HepG2 (cell line): ENCODE results near the gene EP300. TPM values are rescaled to one million over a fixed set of nuclear protein-coding genes. Genes with fewer than 3 reads are reported as not detected.
A peak's percentile ranks its signal among the peaks of the same experiment; 100 is the strongest.

Source experiments
- ATF7-NPFF ChIP-seq: sonication (generic); formaldehyde crosslinking; IDR thresholded peaks from 2 replicates; pipeline ENCODE4 v1.8.1; 2023; ENCODE audit warnings: mild to moderate bottlenecking, low read depth, missing genetic modification reagents, moderate library complexity
- DR1 ChIP-seq: sonication (generic); formaldehyde crosslinking; IDR thresholded peaks from 2 replicates; pipeline ENCODE4 v1.8.0; 2021; ENCODE audit warnings: mild to moderate bottlenecking, missing genetic modification reagents, inconsistent platforms
- JDP2 ChIP-seq: sonication (generic); formaldehyde crosslinking; IDR thresholded peaks from 2 replicates; pipeline ENCODE4 v1.8.1; 2022; ENCODE audit warnings: missing genetic modification reagents, borderline replicate concordance
- KLF16 ChIP-seq, 2 experiments: sonication (generic) in 1 of 2; formaldehyde crosslinking in 1 of 2; IDR thresholded peaks; 2 replicates each; pipeline versions ENCODE4 v1.6.1 to v1.8.0; 2016 to 2023; ENCODE audit warnings: missing genetic modification reagents in 2 of 2, missing compliant biosample characterization in 1 of 2
- MED13 ChIP-seq: sonication (generic); formaldehyde crosslinking; IDR thresholded peaks from 2 replicates; pipeline ENCODE4 v1.5.0; 2020; ENCODE audit warnings: missing genetic modification reagents
- NFIC ChIP-seq: IDR thresholded peaks from 2 replicates; pipeline ENCODE4 v1.6.1; 2012; ENCODE audit warnings: mild to moderate bottlenecking, low read length, inconsistent platforms
- PAF1 ChIP-seq: IDR thresholded peaks from 2 replicates; pipeline ENCODE4 v1.6.1; 2016; ENCODE audit warnings: missing genetic modification reagents, missing compliant biosample characterization
- POGK ChIP-seq: sonication (generic); formaldehyde crosslinking; conservative IDR thresholded peaks from 2 replicates; pipeline ENCODE4 v1.8.0; 2022; ENCODE audit warnings: mild to moderate bottlenecking, moderate library complexity, missing genetic modification reagents
- REPIN1 ChIP-seq: sonication (generic); formaldehyde crosslinking; IDR thresholded peaks from 2 replicates; pipeline ENCODE4 v1.8.0; 2022; ENCODE audit warnings: missing genetic modification reagents, low read depth, mild to moderate bottlenecking, borderline replicate concordance
- SMAD1 ChIP-seq: sonication (generic); formaldehyde crosslinking; IDR thresholded peaks from 2 replicates; pipeline ENCODE4 v1.4.0; 2020; ENCODE audit warnings: missing genetic modification reagents, low read depth, mild to moderate bottlenecking, borderline replicate concordance
- TARDBP ChIP-seq: sonication (generic); formaldehyde crosslinking; IDR thresholded peaks from 2 replicates; pipeline ENCODE4 v1.8.0; 2022; ENCODE audit warnings: mild to moderate bottlenecking, missing genetic modification reagents
- TEAD2 ChIP-seq: sonication (generic); formaldehyde crosslinking; IDR thresholded peaks from 2 replicates; pipeline ENCODE4 v1.9.0; 2021; ENCODE audit warnings: missing genetic modification reagents
- UBTF ChIP-seq: sonication (generic); formaldehyde crosslinking; IDR thresholded peaks from 2 replicates; pipeline ENCODE4 v1.4.0; 2020; ENCODE audit warnings: mild to moderate bottlenecking, missing genetic modification reagents
- ZBTB26 ChIP-seq: IDR thresholded peaks from 2 replicates; pipeline ENCODE4 v1.6.1; 2016; ENCODE audit warnings: missing compliant biosample characterization, missing genetic modification reagents, borderline replicate concordance
- ZBTB43 ChIP-seq: sonication (generic); formaldehyde crosslinking; conservative IDR thresholded peaks from 2 replicates; pipeline ENCODE4 v1.4.0; 2020; ENCODE audit warnings: missing genetic modification reagents
- ZMAT3 ChIP-seq: sonication (generic); formaldehyde crosslinking; conservative IDR thresholded peaks from 2 replicates; pipeline ENCODE4 v1.7.0; 2021; ENCODE audit warnings: missing genetic modification reagents
- ZNF138 ChIP-seq: sonication (generic); formaldehyde crosslinking; IDR thresholded peaks from 2 replicates; pipeline ENCODE4 v1.5.0; 2020; ENCODE audit warnings: mild to moderate bottlenecking, low read depth, missing genetic modification reagents
- ZNF512B ChIP-seq: sonication (generic); formaldehyde crosslinking; IDR thresholded peaks from 2 replicates; pipeline ENCODE4 v1.5.1; 2020; ENCODE audit warnings: missing genetic modification reagents, mild to moderate bottlenecking, borderline replicate concordance
- polyA plus RNA-seq, 8 experiments: library from polyadenylated mRNA; depleted of rRNA in 3 of 8; stranded (reverse) in 7 of 8; unstranded in 1 of 8; fragments of >200 nt; fragmentation: Illumina TruSeq in 4 of 8; extraction: Trizol in 4 of 8; gene quantifications; 2 replicates each; pipeline versions ENCODE4 v1.2.1 to v1.2.3, GENCODE V29; 2011 to 2016; ENCODE audit warnings: low read depth in 4 of 8, missing spikeins in 1 of 8, mixed read lengths in 1 of 8; ENCODE audit not compliant: insufficient read depth in 1 of 8
- total RNA-seq, 5 experiments: library from RNA; depleted of rRNA; stranded (reverse); fragments of >200 nt; fragmentation: Illumina TruSeq; extraction: Trizol; gene quantifications; 2 replicates each; pipeline ENCODE4 v1.2.3, GENCODE V29; 2016; ENCODE audit warnings: low read depth in 1 of 5

The EP300 gene
- total and polyA plus RNA-seq, 2 of the 13 experiments (the other 11 are each of a cell fraction or from before 2014, with no cell fraction given), result 13.6 to 14.9 TPM

GRCh38 chr22:41048791-41049717 is 43.3 kb upstream of the EP300 start (continued):
- TF ChIP-seq UBTF (CRISPR knock-in tag) (peak; percentile 67; the same call in 1 of the 2 replicates), ZMAT3 (CRISPR knock-in tag) (peak; percentile 80; the same call in 1 of the 2 replicates), ZNF512B (CRISPR knock-in tag) (no peak), ATF7-NPFF (CRISPR knock-in tag) (peak; percentile 27; the same call in 1 of the 2 replicates), ZBTB26 (CRISPR knock-in tag) (no peak), ZBTB43 (CRISPR knock-in tag) (no peak), POGK (CRISPR knock-in tag) (0 out of 2 replicates have a peak, but pooled peaks have one; percentile 25), PAF1 (CRISPR knock-in tag) (no peak), DR1 (CRISPR knock-in tag) (no peak), KLF16 (CRISPR knock-in tag; IDR thresholded peaks at IDR 0.05) (peak in 1 of 2 experiments; percentile 45; a peak in 1 of 4 replicates), TARDBP (CRISPR knock-in tag) (0 out of 2 replicates have a peak, but pooled peaks have one; percentile 13), ZNF138 (CRISPR knock-in tag) (no peak), MED13 (CRISPR knock-in tag) (no peak), REPIN1 (CRISPR knock-in tag) (peak; percentile 42; the same call in 1 of the 2 replicates), JDP2 (no peak), NFIC (no peak), SMAD1 (CRISPR knock-in tag) (no peak), TEAD2 (no peak)
